OCI-LY1 (cell line): Measurements from ENCODE around the gene TJP1.

Experiments used
- H2AFZ ChIP-seq: fragments of 200-600 bp; sonication (generic), shearing (Covaris generic); 2 replicates; pipeline ENCODE4 v1.6.0; 2014; ENCODE audit warnings: antibody characterized with exemption, mild to moderate bottlenecking, low read length
- H3F3A ChIP-seq: fragments of 200-600 bp; sonication (generic), shearing (Covaris generic); 2 replicates; pipeline ENCODE4 v1.6.0; 2014; ENCODE audit warnings: mild to moderate bottlenecking, antibody characterized with exemption, low read length, moderate library complexity; ENCODE audit not compliant: insufficient read depth
- H3K27ac ChIP-seq: fragments of 200-600 bp; sonication (generic); 2 replicates; pipeline ENCODE4 v1.5.1; 2014; ENCODE audit warnings: low read length, mixed run types, mild to moderate bottlenecking, low read depth; ENCODE audit not compliant: poor library complexity, severe bottlenecking
- H3K27me3 ChIP-seq: fragments of 200-600 bp; sonication (generic); 2 replicates; pipeline ENCODE4 v1.6.0; 2014; ENCODE audit warnings: antibody characterized with exemption, mild to moderate bottlenecking, low read length, moderate library complexity; ENCODE audit not compliant: insufficient read depth
- H3K36me3 ChIP-seq: fragments of 200-600 bp; sonication (generic); 2 replicates; pipeline ENCODE4 v1.6.1; 2014; ENCODE audit warnings: mild to moderate bottlenecking, antibody characterized with exemption, low read length, moderate library complexity, mixed read lengths; ENCODE audit not compliant: insufficient read depth
- H3K4me1 ChIP-seq: fragments of 200-600 bp; sonication (generic); 2 replicates; pipeline ENCODE4 v1.5.1; 2014; ENCODE audit warnings: mild to moderate bottlenecking, low read length, moderate library complexity; ENCODE audit not compliant: insufficient read depth, severe bottlenecking
- H3K4me2 ChIP-seq: fragments of 200-600 bp; sonication (generic), shearing (Covaris generic); 2 replicates; pipeline ENCODE4 v1.6.1; 2014; ENCODE audit warnings: low read length
- H3K4me3 ChIP-seq: fragments of 200-600 bp; sonication (generic); 2 replicates; pipeline ENCODE4 v1.5.1; 2014; ENCODE audit warnings: low read length, low read depth, mild to moderate bottlenecking, mixed read lengths; ENCODE audit not compliant: poor library complexity, severe bottlenecking
- H3K79me2 ChIP-seq: fragments of 200-600 bp; shearing (Covaris generic); 2 replicates; pipeline ENCODE4 v1.6.1; 2016; ENCODE audit warnings: mixed run types, low read length, mixed read lengths; ENCODE audit not compliant: insufficient read depth
- H3K9ac ChIP-seq: fragments of 200-600 bp; sonication (generic), shearing (Covaris generic); 2 replicates; pipeline ENCODE4 v1.6.1; 2014; ENCODE audit warnings: mild to moderate bottlenecking, low read length, mixed read lengths
- H3K9me2 ChIP-seq: fragments of 200-600 bp; sonication (generic), shearing (Covaris generic); 2 replicates; pipeline ENCODE4 v1.6.1; 2014; ENCODE audit warnings: low read depth, mild to moderate bottlenecking, low read length, mixed read lengths
- H3K9me3 ChIP-seq: fragments of 200-600 bp; shearing (Covaris generic); 2 replicates; pipeline ENCODE4 v1.6.1; 2014; ENCODE audit warnings: low read length, mixed read lengths
- H4K20me1 ChIP-seq: fragments of 200-600 bp; sonication (generic), shearing (Covaris generic); 2 replicates; pipeline ENCODE4 v1.6.0; 2016; ENCODE audit warnings: mild to moderate bottlenecking, low read length; ENCODE audit not compliant: insufficient read depth
- CTCF ChIP-seq: fragments of 200-600 bp; sonication (generic), shearing (Covaris generic); IDR thresholded peaks from 2 replicates; pipeline ENCODE4 v1.5.1; 2017; ENCODE audit warnings: mild to moderate bottlenecking, antibody characterized with exemption, low read length, moderate library complexity, mixed read lengths
- EZH2 ChIP-seq: fragments of 200-600 bp; sonication (generic), shearing (Covaris generic); IDR thresholded peaks from 2 replicates; pipeline ENCODE4 v1.8.0; 2017; ENCODE audit warnings: borderline replicate concordance, mixed run types, mild to moderate bottlenecking, antibody characterized with exemption, low read length, moderate library complexity, mixed read lengths

The TJP1 gene

DNA sequence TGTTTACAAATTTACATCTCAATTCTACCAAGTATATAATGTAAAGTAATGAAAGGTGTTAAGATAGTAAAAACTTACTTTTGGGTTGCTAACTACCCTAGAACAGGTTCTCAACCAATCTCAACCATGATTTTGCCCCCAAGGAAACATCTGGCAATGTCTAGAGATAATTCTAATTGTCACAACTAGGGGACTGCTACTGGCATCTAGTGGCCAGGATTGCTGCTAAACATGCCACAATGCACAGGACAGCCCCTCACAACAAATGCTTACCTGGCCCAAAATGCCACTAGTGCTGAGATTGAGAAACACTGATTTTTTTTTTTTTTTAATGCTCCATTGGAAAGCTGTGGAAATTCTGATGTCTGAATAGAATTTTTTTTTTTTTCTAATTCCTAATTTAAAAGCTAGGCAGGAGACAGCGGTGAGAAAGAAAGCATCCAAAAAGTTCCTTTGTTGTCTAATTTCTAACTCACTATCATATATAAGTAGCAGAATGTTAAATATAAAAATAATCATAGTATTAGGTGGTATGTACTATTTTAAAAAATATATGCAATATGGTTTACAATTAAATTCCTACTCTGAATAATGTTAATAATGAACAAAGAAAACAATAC lies 81.5 kb downstream of the TJP1 start:
- Histone ChIP-seq H3K4me3 (no peak overlapping the region), H3K4me1 (no peaks in the 10 kb centered on the region), H3K79me2 (no peaks in the 10 kb centered on the region), H3K4me2 (no peak overlapping the region), H3K36me3 (no peaks in the 10 kb centered on the region), H3K9me2 (no peaks in the 10 kb centered on the region; the same call in 1 of the 2 replicates), H2AFZ (no peak overlapping the region), H3F3A (no peaks in the 10 kb centered on the region), H4K20me1 (no peaks in the 10 kb centered on the region), H3K9ac (no peak overlapping the region), H3K9me3 (no peaks in the 10 kb centered on the region), H3K27me3 (no peaks in the 10 kb centered on the region), H3K27ac (no peak overlapping the region)
- peak; percentile 46 for TF ChIP-seq CTCF
- no peak for TF ChIP-seq EZH2

GRCh38 chr15:29736744-29737020 lies 85.6 kb downstream of the TJP1 start:
- Histone ChIP-seq H3K27ac (no peak overlapping the region), H3K9ac (no peak overlapping the region), H3K4me2 (no peak overlapping the region), H3K9me3 (no peaks in the 10 kb centered on the region), H3K9me2 (no peaks in the 10 kb centered on the region), H3K36me3 (no peaks in the 10 kb centered on the region), H3K4me1 (no peaks in the 10 kb centered on the region), H3F3A (no peaks in the 10 kb centered on the region), H3K79me2 (no peaks in the 10 kb centered on the region), H3K4me3 (no peak overlapping the region), H2AFZ (no peak overlapping the region), H4K20me1 (no peaks in the 10 kb centered on the region), H3K27me3 (0 out of 2 replicates have a peak, but pooled peaks cover 4% of the 10 kb centered on the region)
- TF ChIP-seq CTCF (no peak), EZH2 (no peak)

- Histone ChIP-seq H3K9me2 (no peaks in the 10 kb centered on the region), H3K4me2 (no peak overlapping the region), H3K4me1 (no peaks in the 10 kb centered on the region), H3K36me3 (no peaks in the 10 kb centered on the region), H4K20me1 (no peaks in the 10 kb centered on the region), H3K4me3 (no peak overlapping the region), H2AFZ (no peak overlapping the region), H3K9ac (no peak overlapping the region), H3K9me3 (no peaks in the 10 kb centered on the region), H3K27ac (no peak overlapping the region), H3K27me3 (0 out of 2 replicates have a peak, but pooled peaks cover 4% of the 10 kb centered on the region), H3K79me2 (no peaks in the 10 kb centered on the region), H3F3A (no peaks in the 10 kb centered on the region)
- TF ChIP-seq EZH2 (no peak), CTCF (no peak)
Observed at GRCh38 chr15:29736012-29736743, 86.1 kb downstream of the TJP1 start.
